Astrocyte of the cerebellum (primary cell): ENCODE results near the gene ZNF366.
"Not testable (repeated sequence)": the region's sequence is repeated elsewhere in the genome, so short reads cannot be mapped to it uniquely, and the experiment has no call there.

ENCODE experiments used
- DNase-seq: peaks from one replicate; pipeline ENCODE4 v3.0.0-alpha.2; 2011; ENCODE audit warnings: low read depth
- H3K4me3 ChIP-seq: 2 replicates; pipeline ENCODE4 v1.5.1; 2011; ENCODE audit warnings: mild to moderate bottlenecking, low read depth, low read length, moderate library complexity
- in situ Hi-C: cut with HindIII; loops from 2 replicates; pipeline ENCODE4 v1.10.0; 2017; ENCODE audit warnings: low sequenced_read_pairs
- TF ChIP-seq, protein P1 (sequence below): IDR thresholded peaks from 2 replicates; pipeline ENCODE4 v1.5.1; 2012; ENCODE audit warnings: low read length, low read depth, moderate library complexity, mild to moderate bottlenecking; ENCODE audit errors: missing control alignments

The ZNF366 gene

DNA sequence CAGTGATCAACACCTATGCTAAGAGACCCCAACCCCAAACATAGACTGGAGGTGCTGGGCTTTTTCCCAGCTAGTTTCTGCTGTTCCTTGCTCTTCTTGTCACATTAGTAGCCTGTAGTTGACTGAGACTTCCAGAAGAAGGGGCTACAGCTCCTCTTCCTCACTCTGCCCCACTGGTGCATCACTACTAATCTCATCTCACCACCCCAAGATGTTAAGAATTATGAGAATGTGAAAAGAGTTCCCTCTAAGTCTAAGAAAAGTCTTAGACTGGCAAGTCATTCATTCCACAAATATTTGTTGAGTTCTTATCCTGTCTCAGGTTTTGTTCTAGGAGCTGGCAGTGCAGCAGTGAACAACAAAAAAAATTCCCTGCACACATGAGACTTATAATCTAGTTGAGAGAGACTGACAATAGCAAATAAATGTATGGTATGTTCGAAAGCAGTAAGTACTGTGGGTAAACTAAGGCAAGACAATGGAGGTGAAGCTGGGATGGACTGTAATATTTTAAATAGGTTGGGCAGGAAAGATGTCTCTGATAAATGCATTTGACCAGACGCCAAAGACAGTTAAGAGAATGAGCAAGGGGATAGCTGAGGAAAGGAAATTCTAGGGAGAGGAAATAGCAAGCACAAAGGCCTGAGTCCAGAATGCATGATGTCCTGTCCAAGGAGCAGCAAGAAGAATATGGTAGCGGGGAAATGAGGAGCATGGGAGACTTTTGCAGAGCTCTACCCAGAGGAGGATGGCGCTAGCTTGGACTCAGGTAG lies 94.7 kb downstream of the ZNF366 start:
- TF ChIP-seq, protein P1, sequence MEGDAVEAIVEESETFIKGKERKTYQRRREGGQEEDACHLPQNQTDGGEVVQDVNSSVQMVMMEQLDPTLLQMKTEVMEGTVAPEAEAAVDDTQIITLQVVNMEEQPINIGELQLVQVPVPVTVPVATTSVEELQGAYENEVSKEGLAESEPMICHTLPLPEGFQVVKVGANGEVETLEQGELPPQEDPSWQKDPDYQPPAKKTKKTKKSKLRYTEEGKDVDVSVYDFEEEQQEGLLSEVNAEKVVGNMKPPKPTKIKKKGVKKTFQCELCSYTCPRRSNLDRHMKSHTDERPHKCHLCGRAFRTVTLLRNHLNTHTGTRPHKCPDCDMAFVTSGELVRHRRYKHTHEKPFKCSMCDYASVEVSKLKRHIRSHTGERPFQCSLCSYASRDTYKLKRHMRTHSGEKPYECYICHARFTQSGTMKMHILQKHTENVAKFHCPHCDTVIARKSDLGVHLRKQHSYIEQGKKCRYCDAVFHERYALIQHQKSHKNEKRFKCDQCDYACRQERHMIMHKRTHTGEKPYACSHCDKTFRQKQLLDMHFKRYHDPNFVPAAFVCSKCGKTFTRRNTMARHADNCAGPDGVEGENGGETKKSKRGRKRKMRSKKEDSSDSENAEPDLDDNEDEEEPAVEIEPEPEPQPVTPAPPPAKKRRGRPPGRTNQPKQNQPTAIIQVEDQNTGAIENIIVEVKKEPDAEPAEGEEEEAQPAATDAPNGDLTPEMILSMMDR: no peak
- DNase-seq: no peak
- in situ Hi-C loops: no loop called here
- H3K4me3 ChIP-seq: no peak overlapping the region

DNA sequence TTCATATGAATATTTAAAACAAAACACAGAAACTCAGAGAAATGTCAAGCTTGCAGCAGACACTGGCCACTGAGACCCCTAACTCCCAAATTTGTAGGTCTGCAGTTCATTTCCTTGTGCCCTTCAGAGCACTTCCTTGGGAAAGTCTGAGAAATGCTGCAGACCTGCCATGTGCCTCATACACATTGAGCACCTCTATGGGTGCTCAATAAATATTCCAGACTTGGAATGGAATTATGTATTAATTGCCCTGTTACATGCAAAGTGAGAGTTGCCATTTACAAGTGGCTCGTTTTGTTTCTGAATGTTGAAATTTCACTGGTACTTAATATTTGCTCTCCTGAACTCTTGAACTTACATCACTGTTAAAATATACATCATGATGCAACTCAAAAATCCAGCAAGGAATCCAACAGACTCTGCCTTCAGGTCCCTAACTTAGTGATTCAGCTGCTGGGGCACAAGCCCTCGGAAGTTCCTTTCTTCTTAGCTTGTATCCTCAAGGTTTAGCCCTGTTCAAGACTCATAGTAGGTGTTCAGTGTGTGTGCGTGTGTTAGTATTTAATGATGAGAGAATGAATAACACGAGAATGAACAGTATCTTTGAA lies 96.4 kb downstream of the ZNF366 start:
- DNase-seq: no peak
- TF ChIP-seq, protein P1: no peak
- in situ Hi-C loops: no loop called here

DNA sequence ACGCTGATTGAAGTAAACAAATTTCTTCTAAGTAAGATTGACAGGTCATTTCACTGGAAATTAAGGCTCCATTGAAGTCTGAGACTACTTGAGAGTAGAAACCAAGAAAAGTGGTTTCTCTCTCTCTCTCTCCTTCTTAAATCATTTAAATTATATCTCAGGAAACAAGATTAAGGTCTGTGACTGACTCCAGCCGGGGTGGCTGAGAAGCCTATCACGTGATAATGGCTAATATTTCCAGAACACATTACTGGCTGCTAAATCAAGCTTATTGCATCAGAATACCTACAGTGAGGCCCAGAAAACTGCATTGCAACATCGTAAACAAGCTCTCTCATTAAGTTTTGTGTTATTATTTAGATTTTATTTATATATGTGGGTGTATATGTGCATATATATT lies 98.6 kb downstream of the ZNF366 start:
- TF ChIP-seq, protein P1: no peak
- no peak for DNase-seq
- in situ Hi-C loops: no loop called here
- H3K4me3 ChIP-seq: no peak overlapping the region

More for the DNA sequence above, 96.4 kb downstream of the ZNF366 start:
- H3K4me3 ChIP-seq: no peak overlapping the region

DNA sequence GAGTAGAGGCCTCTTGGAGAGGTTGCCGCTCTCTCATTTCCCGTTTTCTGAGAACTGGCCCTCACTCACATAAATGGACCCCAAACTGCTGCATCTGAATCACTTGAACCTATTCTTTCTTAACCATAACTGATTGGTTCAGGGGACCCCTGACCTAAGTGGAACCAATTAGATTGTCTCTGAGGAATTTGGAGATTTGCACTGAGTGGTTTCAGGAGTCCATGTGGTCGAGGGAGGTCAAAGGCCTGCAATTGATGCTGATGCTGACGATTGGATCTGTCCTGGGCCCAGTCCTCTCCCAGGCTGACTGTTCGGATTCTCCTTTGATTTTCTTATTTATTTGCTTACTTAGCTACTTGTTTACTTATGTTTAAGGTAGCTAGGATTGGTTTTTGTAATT lies 99.1 kb downstream of the ZNF366 start:
- no peak for DNase-seq
- in situ Hi-C loops: no loop called here
- TF ChIP-seq, protein P1: no peak
- H3K4me3 ChIP-seq: no peak overlapping the region

DNA sequence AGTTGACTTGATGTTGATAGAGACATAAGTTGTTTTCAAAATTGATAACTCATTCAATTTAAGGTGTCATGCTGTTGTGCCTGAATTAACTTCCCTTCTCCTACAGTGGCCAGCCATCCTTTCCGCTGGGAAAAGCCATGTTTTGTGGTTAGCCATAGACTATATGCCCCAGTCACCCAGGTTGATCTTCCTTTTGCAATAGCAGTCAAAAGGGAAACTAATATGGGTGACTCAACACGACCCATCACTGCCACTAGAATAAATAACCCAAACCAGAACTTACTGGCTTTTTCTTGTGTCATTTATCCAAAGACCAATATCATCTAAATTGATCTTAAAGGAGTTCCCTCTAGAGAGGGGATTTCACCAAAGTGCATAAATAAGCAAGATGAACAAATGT lies 99.7 kb downstream of the ZNF366 start:
- no peak overlapping the region for H3K4me3 ChIP-seq
- in situ Hi-C loops: no loop called here
- DNase-seq: no peak
- TF ChIP-seq, protein P1: no peak

DNA sequence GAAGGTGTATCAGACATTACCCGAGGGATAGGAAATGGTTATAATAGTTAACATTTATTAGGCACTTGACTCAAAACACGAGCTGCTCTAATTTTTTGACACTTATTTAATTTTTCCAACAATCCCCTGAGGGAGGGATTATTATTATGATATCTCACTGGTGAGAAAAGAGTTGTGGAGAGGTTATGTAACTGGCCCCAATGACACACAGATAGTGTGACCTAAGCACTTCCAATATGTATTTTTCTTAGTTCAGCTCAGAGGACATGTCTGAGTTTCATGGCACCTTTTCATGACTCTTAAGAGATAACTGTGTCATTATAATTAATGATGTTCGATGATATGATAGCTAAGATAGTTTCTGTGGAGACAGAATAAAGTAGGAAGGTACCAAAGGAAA lies 100.1 kb downstream of the ZNF366 start:
- TF ChIP-seq, protein P1: no peak
- no peak overlapping the region for H3K4me3 ChIP-seq
- in situ Hi-C loops: no loop called here
- DNase-seq: no peak

DNA sequence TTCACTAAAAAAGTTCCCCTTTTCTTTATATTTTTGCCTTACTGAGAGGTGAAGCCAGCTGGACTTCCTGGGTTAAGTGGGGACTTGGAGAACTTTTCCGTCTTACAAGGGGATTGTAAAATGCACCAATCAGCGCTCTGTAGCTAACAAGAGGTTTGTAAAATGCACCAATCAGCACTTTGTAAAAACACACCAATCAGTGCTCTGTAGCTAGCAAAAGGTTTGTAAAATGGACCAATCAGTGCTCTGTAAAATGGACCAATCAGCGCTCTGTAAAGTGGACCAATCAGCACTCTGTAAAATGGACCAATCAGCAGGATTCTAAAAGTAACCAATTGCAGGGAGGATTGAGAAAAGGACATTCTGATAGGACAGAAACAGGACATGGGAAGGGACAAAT lies 102.4 kb downstream of the ZNF366 start:
- DNase-seq, H3K4me3 ChIP-seq, in situ Hi-C loops: not testable (repeated sequence)
